Keratinocyte (primary cell): Measurements from ENCODE around the gene KIAA1217. TPM values are rescaled to one million over a fixed set of nuclear protein-coding genes. Genes with fewer than 3 reads are reported as not detected.

Experiments
- DNase-seq: peaks from one replicate; pipeline ENCODE4 v3.0.0-alpha.2; 2011; ENCODE audit warnings: low read depth, missing footprints, low spot score
- FAIRE-seq: peaks from 2 replicates; lab custom pipeline; 2011; peaks lifted over from hg19 to GRCh38; lab: Jason Lieb, UNC
- H2AFZ ChIP-seq: 2 replicates; pipeline ENCODE4 v1.6.0; 2012; ENCODE audit warnings: low read length, control low read depth, inconsistent platforms; ENCODE audit not compliant: control insufficient read depth
- H3K27ac ChIP-seq: 2 replicates; pipeline ENCODE4 v1.5.1; 2011; ENCODE audit warnings: low read length; ENCODE audit not compliant: control insufficient read depth, insufficient read depth
- H3K27me3 ChIP-seq: 3 replicates; pipeline ENCODE4 v1.6.0; 2011; ENCODE audit warnings: low read length; ENCODE audit not compliant: control insufficient read depth, insufficient read depth; ENCODE audit errors: extremely low read depth
- H3K36me3 ChIP-seq, 2 experiments: 2 replicates in 1 of 2; 3 replicates in 1 of 2; pipeline ENCODE4 v1.5.1; 2011; ENCODE audit warnings: low read length in 2 of 2, mild to moderate bottlenecking in 1 of 2; ENCODE audit not compliant: control insufficient read depth in 2 of 2, insufficient read depth in 2 of 2; ENCODE audit errors: extremely low read depth in 1 of 2
- H3K4me1 ChIP-seq: 3 replicates; pipeline ENCODE4 v1.5.1; 2011; ENCODE audit warnings: low read length; ENCODE audit not compliant: control insufficient read depth, insufficient read depth; ENCODE audit errors: extremely low read depth
- H3K4me2 ChIP-seq: 3 replicates; pipeline ENCODE4 v1.6.0; 2011; ENCODE audit warnings: low read depth, low read length; ENCODE audit not compliant: control insufficient read depth, insufficient read depth; ENCODE audit errors: extremely low read depth
- H3K4me3 ChIP-seq, 3 experiments: fragments of 200-600 bp in 1 of 3; sonication (generic) in 1 of 3; 2 replicates in 2 of 3; 3 replicates in 1 of 3; pipeline ENCODE4 v1.5.1; 2011 to 2016; ENCODE audit warnings: low read length in 3 of 3, mild to moderate bottlenecking in 3 of 3, control low read depth in 2 of 3, inconsistent platforms in 1 of 3, low read depth in 1 of 3, mixed read lengths in 1 of 3, mixed run types in 1 of 3, moderate library complexity in 1 of 3; ENCODE audit not compliant: control insufficient read depth in 2 of 3, insufficient read depth in 2 of 3; ENCODE audit errors: extremely low read depth in 1 of 3
- H3K79me2 ChIP-seq: 2 replicates; pipeline ENCODE4 v1.6.0; 2012; ENCODE audit warnings: low read length; ENCODE audit not compliant: control insufficient read depth, insufficient read depth
- H3K9ac ChIP-seq: 3 replicates; pipeline ENCODE4 v1.6.0; 2011; ENCODE audit warnings: low read length; ENCODE audit not compliant: control insufficient read depth, insufficient read depth; ENCODE audit errors: extremely low read depth
- H3K9me1 ChIP-seq: 3 replicates; pipeline ENCODE4 v1.6.0; 2011; ENCODE audit warnings: low read length; ENCODE audit not compliant: control insufficient read depth, insufficient read depth; ENCODE audit errors: extremely low read depth
- H3K9me3 ChIP-seq: 2 replicates; pipeline ENCODE4 v1.5.1; 2012; ENCODE audit warnings: low read depth, low read length; ENCODE audit not compliant: control insufficient read depth
- H4K20me1 ChIP-seq: 3 replicates; pipeline ENCODE4 v1.6.0; 2011; ENCODE audit warnings: low read length; ENCODE audit not compliant: control insufficient read depth, insufficient read depth; ENCODE audit errors: extremely low read depth
- CTCF ChIP-seq, 3 experiments: IDR thresholded peaks in 1 of 3; conservative IDR thresholded peaks in 1 of 3; optimal IDR thresholded peaks in 1 of 3; 2 replicates in 2 of 3; 3 replicates in 1 of 3; pipeline versions ENCODE3 to v1.5.1; 2011; ENCODE audit warnings: low read length in 3 of 3, mild to moderate bottlenecking in 3 of 3, moderate library complexity in 2 of 3, control low read depth in 1 of 3, inconsistent platforms in 1 of 3; ENCODE audit not compliant: insufficient read depth in 2 of 3; ENCODE audit errors: extremely low read depth in 1 of 3
- EZH2 ChIP-seq: IDR thresholded peaks from one replicate; pipeline ENCODE4 v1.6.1; 2012; ENCODE audit warnings: inconsistent platforms, mild to moderate bottlenecking, low read length, moderate library complexity
- dilution Hi-C: fragments of 300-500 bp; cut with MboI; formaldehyde crosslinking; loops from one replicate; pipeline ENCODE4 v1.7.0; 2020; ENCODE audit warnings: low sequenced_read_pairs; ENCODE audit not compliant: extremely low pct_ligation_motif_present
- polyA plus RNA-seq, 5 experiments: library from polyadenylated mRNA; depleted of rRNA in 3 of 5; stranded (reverse) in 3 of 5; stranded (forward) in 1 of 5; unstranded in 1 of 5; fragments of >200 nt; gene quantifications; 1 replicate in 1 of 5; 2 replicates in 3 of 5; 3 replicates in 1 of 5; pipeline versions ENCODE4 v1.2.1 to v1.2.3, GENCODE V29; 2011 to 2012; ENCODE audit warnings: missing spikeins in 2 of 5, low read depth in 1 of 5, low replicate concordance in 1 of 5

KIAA1217 gene
- polyA plus RNA-seq, 1 donor (not counting 4 experiments of a cell fraction or from before 2014, with no cell fraction given): 10.4 TPM

DNA sequence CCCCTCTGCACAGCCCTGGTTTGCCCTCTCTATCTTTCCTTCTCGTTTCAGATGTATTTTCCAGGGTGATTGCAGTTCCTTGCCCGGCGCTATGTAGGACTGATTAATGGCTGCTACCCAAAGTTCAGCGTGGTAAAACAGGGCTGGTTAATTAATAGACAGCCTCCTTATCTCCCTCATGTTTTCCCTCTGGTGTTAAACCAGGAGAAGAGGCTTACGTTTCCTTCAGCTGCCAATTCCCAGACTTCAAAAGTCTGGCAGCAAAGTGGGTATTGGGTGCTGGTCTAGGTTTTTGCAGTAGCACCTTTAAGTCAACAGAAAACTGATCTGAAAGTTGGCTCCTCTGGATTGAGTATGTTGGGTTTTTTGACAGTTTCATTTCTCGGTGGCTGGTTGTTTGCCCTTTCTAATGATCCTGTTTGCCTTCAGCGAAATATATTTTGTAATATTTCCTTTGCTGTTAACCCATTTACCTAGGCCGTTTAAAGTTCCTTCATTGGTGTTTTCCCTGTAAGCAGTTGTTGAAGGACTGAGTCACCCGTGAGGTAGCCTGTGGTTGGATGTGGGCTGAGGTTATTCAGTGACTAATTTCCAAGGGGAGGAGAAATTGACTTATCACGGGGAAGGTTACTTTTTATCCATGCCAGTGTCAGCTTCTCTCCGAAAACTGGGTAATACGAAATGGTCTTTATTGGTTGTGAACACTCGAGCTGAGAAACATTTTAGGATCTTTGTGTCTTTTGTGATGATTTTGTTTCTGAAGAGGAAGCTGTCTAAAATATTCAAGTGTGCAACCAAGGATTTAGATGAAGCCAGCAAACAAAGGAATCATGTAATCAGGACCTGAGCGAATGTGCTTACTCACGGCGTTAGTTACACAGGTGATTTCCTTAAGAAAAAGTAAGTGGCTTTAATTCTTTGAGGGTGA is 257.2 kb downstream of the KIAA1217 start:
- H2AFZ ChIP-seq: peak overlapping the region; percentile 48
- DNase-seq (no peak), FAIRE-seq (peak; percentile 96)
- peak overlapping the region; percentile 93 for H3K9ac ChIP-seq
- peak overlapping the region; percentile 95 for H3K4me2 ChIP-seq
- TF ChIP-seq EZH2: no peak
- TF ChIP-seq CTCF (optimal IDR thresholded peaks at IDR 0.05 in 1 of 3, IDR thresholded peaks at IDR 0.05 in 1 of 3, conservative IDR thresholded peaks at IDR 0.05 in 1 of 3; ENCODE audit: extremely low read depth in 1 of 3, insufficient read depth in 2 of 3, low read length in 3 of 3): no peak
- H3K36me3 ChIP-seq: peaks cover 0 to 2% of the 10 kb centered on the region in 2 experiments
- peaks cover 47% of the 10 kb centered on the region for H3K4me1 ChIP-seq
- dilution Hi-C loops: no loop called here
- no peaks in the 10 kb centered on the region for H3K9me3 ChIP-seq
- peaks cover 3% of the 10 kb centered on the region for H3K9me1 ChIP-seq
- peak overlapping the region; percentile 49 to 85 (median 77) for H3K4me3 ChIP-seq
- peaks cover 31% of the 10 kb centered on the region for H3K79me2 ChIP-seq
- no peaks in the 10 kb centered on the region for H3K27me3 ChIP-seq
- no peaks in the 10 kb centered on the region for H4K20me1 ChIP-seq
- H3K27ac ChIP-seq: peak overlapping the region; percentile 100

DNA sequence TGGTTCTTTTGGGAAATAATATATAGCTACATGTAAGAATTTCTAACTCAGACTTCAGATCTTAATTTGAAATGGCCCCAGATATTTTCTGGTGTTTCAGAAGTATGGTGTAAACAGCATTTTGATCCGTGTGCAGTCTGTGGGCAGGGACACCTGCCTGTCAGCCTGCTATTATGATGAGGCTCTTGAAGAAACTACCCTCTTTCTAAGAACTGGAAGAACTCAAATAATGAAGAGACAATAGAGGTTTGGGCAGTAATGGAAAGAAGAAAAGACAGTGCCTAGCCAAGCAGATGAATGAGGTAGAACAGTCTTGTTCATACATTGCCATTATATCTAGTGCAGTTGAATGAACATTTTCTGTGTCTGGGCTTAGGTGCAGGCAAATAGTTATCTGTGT is 258.2 kb downstream of the KIAA1217 start:
- Histone ChIP-seq H3K9ac (peak overlapping the region; percentile 93), H3K27me3 (no peaks in the 10 kb centered on the region)

More for the DNA sequence above, 258.2 kb downstream of the KIAA1217 start:
- no peaks in the 10 kb centered on the region for H4K20me1 ChIP-seq
- peaks cover 3% of the 10 kb centered on the region for H3K9me1 ChIP-seq
- H3K36me3 ChIP-seq: peaks cover 0 to 2% of the 10 kb centered on the region in 2 experiments
- H3K4me3 ChIP-seq: peak overlapping the region; percentile 49 to 85 (median 77)
- TF ChIP-seq CTCF (optimal IDR thresholded peaks at IDR 0.05 in 1 of 3, IDR thresholded peaks at IDR 0.05 in 1 of 3, conservative IDR thresholded peaks at IDR 0.05 in 1 of 3; ENCODE audit: extremely low read depth in 1 of 3, insufficient read depth in 2 of 3, low read length in 3 of 3): no peak
- no peak for TF ChIP-seq EZH2
- FAIRE-seq: peak; percentile 56
- dilution Hi-C loops: no loop called here
- H3K4me2 ChIP-seq: peak overlapping the region; percentile 95
- peak overlapping the region; percentile 100 for H3K27ac ChIP-seq
- no peak overlapping the region for H2AFZ ChIP-seq
- H3K9me3 ChIP-seq: no peaks in the 10 kb centered on the region
- peaks cover 47% of the 10 kb centered on the region for H3K4me1 ChIP-seq
- no peak for DNase-seq
- peaks cover 31% of the 10 kb centered on the region for H3K79me2 ChIP-seq
